ENCODE results near the gene CS. TPM values are rescaled to one million over a fixed set of nuclear protein-coding genes. Genes with fewer than 3 reads are reported as not detected.

Gene CS
- total RNA-seq, 1 experiment from 2014 or later, result 250 TPM

GRCh38 chr12:56307221-56307965 is 7.3 kb upstream of the CS start:
- Histone ChIP-seq H3T11ph (ENCODE audit: low read length) (no peak overlapping the region), H2AK5ac (ENCODE audit: insufficient read length, low read length) (no peak overlapping the region), H2AFZ (ENCODE audit: low read length) (no peak overlapping the region), H3K4ac (ENCODE audit: low read depth, low read length) (no peak overlapping the region), H3K23ac (ENCODE audit: insufficient read length, low read depth, low read length) (no peak overlapping the region), H2BK20ac (ENCODE audit: low read depth, low read length, poor library complexity, severe bottlenecking) (no peak overlapping the region), H3K14ac (ENCODE audit: insufficient read depth, low read length) (no peak overlapping the region), H2BK120ac (ENCODE audit: low read depth, low read length, poor library complexity, severe bottlenecking) (no peak overlapping the region), H4K8ac (replicated peaks; ENCODE audit: insufficient read length, low read depth, low read length) (no peak overlapping the region), H2BK15ac (ENCODE audit: low read depth, low read length) (no peak overlapping the region), H3K23me2 (ENCODE audit: insufficient read length, low read depth, low read length, poor library complexity, severe bottlenecking) (no peaks in the 10 kb centered on the region), H4K91ac (ENCODE audit: insufficient read length, low read depth, low read length) (no peak overlapping the region), H3K9ac (ENCODE audit: extremely low read depth, insufficient read length, low read length) (no peak overlapping the region), H3K79me1 (ENCODE audit: insufficient read depth, low read depth, low read length, poor library complexity, severe bottlenecking) (no peaks in the 10 kb centered on the region), H3K27ac (ENCODE audit: insufficient read length, low read depth, low read length) (no peak overlapping the region), H3K4me1 (ENCODE audit: insufficient read depth, low read length) (no peaks in the 10 kb centered on the region), H3K56ac (ENCODE audit: insufficient read length, low read depth, low read length) (no peak overlapping the region), H2BK5ac (ENCODE audit: insufficient read length, low read length) (no peak overlapping the region), H2BK12ac (ENCODE audit: insufficient read length, low read depth, low read length) (no peak overlapping the region), H3K18ac (ENCODE audit: insufficient read length, low read depth, low read length) (no peak overlapping the region), H3K27me3 (ENCODE audit: insufficient read depth, low read length) (no peaks in the 10 kb centered on the region), H3K9me3 (ENCODE audit: control insufficient read depth, low read depth, low read length) (no peaks in the 10 kb centered on the region), H3K4me2 (ENCODE audit: insufficient read depth, insufficient read length, low read length) (no peak overlapping the region), H3K79me2 (ENCODE audit: insufficient read depth, low read length) (no peaks in the 10 kb centered on the region), H4K20me1 (ENCODE audit: control insufficient read depth, insufficient read depth, insufficient read length) (no peaks in the 10 kb centered on the region), H4K5ac (ENCODE audit: insufficient read length, low read depth, low read length) (no peak overlapping the region)
- H3K27ac Mint-ChIP-seq, result no peak overlapping the region
- H3K36me3 Mint-ChIP-seq (ENCODE audit: insufficient read depth in 1 of 3, low read depth in 3 of 3), result peaks cover 22 to 71% (median 47%) of the 10 kb centered on the region in 3 experiments; a peak in 6 of 7 replicates
- no CpG with 5 or more reads among the region's 7 CpGs for WGBS (ENCODE audit: extremely low coverage, insufficient read length, low lambda C conversion rate)
- H3K27me3 Mint-ChIP-seq (ENCODE audit: low read depth), result no peaks in the 10 kb centered on the region
- H3K4me3 Mint-ChIP-seq, result no peak overlapping the region
- H3K9me3 Mint-ChIP-seq, result no peaks in the 10 kb centered on the region
- H3K4me1 Mint-ChIP-seq, result no peaks in the 10 kb centered on the region
- no peak for DNase-seq
- TF ChIP-seq, protein P1, sequence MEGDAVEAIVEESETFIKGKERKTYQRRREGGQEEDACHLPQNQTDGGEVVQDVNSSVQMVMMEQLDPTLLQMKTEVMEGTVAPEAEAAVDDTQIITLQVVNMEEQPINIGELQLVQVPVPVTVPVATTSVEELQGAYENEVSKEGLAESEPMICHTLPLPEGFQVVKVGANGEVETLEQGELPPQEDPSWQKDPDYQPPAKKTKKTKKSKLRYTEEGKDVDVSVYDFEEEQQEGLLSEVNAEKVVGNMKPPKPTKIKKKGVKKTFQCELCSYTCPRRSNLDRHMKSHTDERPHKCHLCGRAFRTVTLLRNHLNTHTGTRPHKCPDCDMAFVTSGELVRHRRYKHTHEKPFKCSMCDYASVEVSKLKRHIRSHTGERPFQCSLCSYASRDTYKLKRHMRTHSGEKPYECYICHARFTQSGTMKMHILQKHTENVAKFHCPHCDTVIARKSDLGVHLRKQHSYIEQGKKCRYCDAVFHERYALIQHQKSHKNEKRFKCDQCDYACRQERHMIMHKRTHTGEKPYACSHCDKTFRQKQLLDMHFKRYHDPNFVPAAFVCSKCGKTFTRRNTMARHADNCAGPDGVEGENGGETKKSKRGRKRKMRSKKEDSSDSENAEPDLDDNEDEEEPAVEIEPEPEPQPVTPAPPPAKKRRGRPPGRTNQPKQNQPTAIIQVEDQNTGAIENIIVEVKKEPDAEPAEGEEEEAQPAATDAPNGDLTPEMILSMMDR (conservative IDR thresholded peaks at IDR 0.05), result no peak

Measured in H9 (cell line).